ENCODE data around the gene MEX3D. TPM values are rescaled to one million over a fixed set of nuclear protein-coding genes. Genes with fewer than 3 reads are reported as not detected.
"Not testable (repeated sequence)": the region's sequence is repeated elsewhere in the genome, so short reads cannot be mapped to it uniquely, and the experiment has no call there.

MEX3D gene
- polyA plus RNA-seq, 10 donors, result 18.9 to 34.8 (median 24.2) TPM

GRCh38 chr19:1540365-1540925, 27.7 kb downstream of the MEX3D start:
- peak; percentile 51 to 86 (median 80) for DNase-seq

GRCh38 chr19:1539749-1540148, 28.4 kb downstream of the MEX3D start:
- DNase-seq, result not testable (repeated sequence)

- peak in 1 of 3 donors; percentile 48 for DNase-seq
Observed at GRCh38 chr19:1538978-1539377, 29.1 kb downstream of the MEX3D start.

- DNase-seq, result not testable (repeated sequence)
Observed at GRCh38 chr19:1535699-1536098, 32.4 kb downstream of the MEX3D start.

- no peak for DNase-seq
Observed at GRCh38 chr19:1534972-1535371, 33.2 kb downstream of the MEX3D start.

GRCh38 chr19:1533510-1534150, 34.5 kb downstream of the MEX3D start:
- DNase-seq, result no peak

GRCh38 chr19:1532003-1532402, 36.1 kb downstream of the MEX3D start:
- no peak for DNase-seq

GRCh38 chr19:1531587-1531986, 36.5 kb downstream of the MEX3D start:
- no peak for DNase-seq

GRCh38 chr19:1530856-1531255, 37.3 kb downstream of the MEX3D start:
- DNase-seq, result not testable (repeated sequence)

GRCh38 chr19:1529430-1529816, 38.7 kb downstream of the MEX3D start:
- no peak for DNase-seq

GRCh38 chr19:1528596-1529429, 39.3 kb downstream of the MEX3D start:
- DNase-seq, result no peak

GRCh38 chr19:1527650-1528309, 40.3 kb downstream of the MEX3D start:
- no peak for DNase-seq

GRCh38 chr19:1526979-1527649, 41.0 kb downstream of the MEX3D start:
- DNase-seq, result no peak

GRCh38 chr19:1526066-1526778, 41.9 kb downstream of the MEX3D start:
- DNase-seq, result no peak

- DNase-seq, result no peak
Observed at GRCh38 chr19:1525343-1525742, 42.8 kb downstream of the MEX3D start.

GRCh38 chr19:1524972-1525325, 43.2 kb downstream of the MEX3D start:
- DNase-seq, result no peak

GRCh38 chr19:1524287-1524971, 43.7 kb downstream of the MEX3D start:
- no peak for DNase-seq

- no peak for DNase-seq
Observed at GRCh38 chr19:1523412-1524286, 44.5 kb downstream of the MEX3D start, which contains the start of gene PLK5. PLK5 (plus strand) TSS chr19:1524077; CDS start chr19:1526997, 2,920 bp downstream.

- DNase-seq, result no peak
Observed at GRCh38 chr19:1522838-1523237, 45.3 kb downstream of the MEX3D start.
